Breast epithelium (tissue), 3 donors: ENCODE data around the gene PTPDC1.

ENCODE experiments used
- POLR2AphosphoS5 ChIP-seq, 3 donors: sonication (generic); formaldehyde crosslinking; IDR thresholded peaks; one replicate each; pipeline ENCODE4 v1.6.1; 2017; ENCODE audit warnings: antibody characterized with exemption in 3 of 3
- TF ChIP-seq, protein P1 (sequence below), 3 donors: fragments of 450-650 bp; IDR thresholded peaks; one replicate each; pipeline ENCODE4 v1.5.1; 2016 to 2017; ENCODE audit warnings: antibody characterized with exemption in 3 of 3, mild to moderate bottlenecking in 3 of 3, moderate library complexity in 3 of 3

DNA sequence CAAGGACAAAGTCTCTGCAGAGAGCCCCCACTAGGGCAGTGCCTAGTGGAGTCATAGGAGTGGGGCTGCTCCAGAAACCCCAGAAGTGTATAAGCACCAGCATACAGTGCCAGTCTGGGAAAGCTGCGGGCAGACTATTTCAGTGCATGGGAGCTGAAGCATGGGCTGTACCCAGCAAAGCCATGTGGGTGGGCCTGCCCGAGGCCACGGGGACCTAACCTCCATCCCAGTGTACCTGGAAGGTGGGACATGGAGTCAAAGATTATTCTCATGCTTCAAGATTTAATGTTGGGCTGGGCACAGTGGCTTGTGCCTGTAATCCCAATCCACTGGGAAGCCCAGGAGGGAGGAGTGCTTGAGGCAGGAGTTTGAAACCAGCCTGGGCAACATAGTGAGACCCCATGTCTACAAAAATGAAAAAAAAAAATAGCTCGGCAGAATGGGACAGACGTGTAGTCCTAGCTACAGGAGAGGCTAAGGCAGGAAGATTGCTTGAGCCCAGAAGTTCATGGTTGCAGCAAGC, 36.7 kb downstream of the PTPDC1 start:
- no peak for TF ChIP-seq POLR2AphosphoS5 (IDR thresholded peaks at IDR 0.05)
- TF ChIP-seq, protein P1, sequence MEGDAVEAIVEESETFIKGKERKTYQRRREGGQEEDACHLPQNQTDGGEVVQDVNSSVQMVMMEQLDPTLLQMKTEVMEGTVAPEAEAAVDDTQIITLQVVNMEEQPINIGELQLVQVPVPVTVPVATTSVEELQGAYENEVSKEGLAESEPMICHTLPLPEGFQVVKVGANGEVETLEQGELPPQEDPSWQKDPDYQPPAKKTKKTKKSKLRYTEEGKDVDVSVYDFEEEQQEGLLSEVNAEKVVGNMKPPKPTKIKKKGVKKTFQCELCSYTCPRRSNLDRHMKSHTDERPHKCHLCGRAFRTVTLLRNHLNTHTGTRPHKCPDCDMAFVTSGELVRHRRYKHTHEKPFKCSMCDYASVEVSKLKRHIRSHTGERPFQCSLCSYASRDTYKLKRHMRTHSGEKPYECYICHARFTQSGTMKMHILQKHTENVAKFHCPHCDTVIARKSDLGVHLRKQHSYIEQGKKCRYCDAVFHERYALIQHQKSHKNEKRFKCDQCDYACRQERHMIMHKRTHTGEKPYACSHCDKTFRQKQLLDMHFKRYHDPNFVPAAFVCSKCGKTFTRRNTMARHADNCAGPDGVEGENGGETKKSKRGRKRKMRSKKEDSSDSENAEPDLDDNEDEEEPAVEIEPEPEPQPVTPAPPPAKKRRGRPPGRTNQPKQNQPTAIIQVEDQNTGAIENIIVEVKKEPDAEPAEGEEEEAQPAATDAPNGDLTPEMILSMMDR (IDR thresholded peaks at IDR 0.05), result no peak
